SH-SY5Y (cell line): ENCODE results near the gene CACNB1.

Experiments
- GATA2 ChIP-seq: IDR thresholded peaks from 2 replicates; pipeline ENCODE4 v1.6.1; 2011; ENCODE audit warnings: mild to moderate bottlenecking, low read depth, low read length
- GATA3 ChIP-seq: IDR thresholded peaks from 2 replicates; pipeline ENCODE4 v1.6.1; 2011; ENCODE audit warnings: low read depth, mild to moderate bottlenecking, low read length, moderate library complexity

DNA sequence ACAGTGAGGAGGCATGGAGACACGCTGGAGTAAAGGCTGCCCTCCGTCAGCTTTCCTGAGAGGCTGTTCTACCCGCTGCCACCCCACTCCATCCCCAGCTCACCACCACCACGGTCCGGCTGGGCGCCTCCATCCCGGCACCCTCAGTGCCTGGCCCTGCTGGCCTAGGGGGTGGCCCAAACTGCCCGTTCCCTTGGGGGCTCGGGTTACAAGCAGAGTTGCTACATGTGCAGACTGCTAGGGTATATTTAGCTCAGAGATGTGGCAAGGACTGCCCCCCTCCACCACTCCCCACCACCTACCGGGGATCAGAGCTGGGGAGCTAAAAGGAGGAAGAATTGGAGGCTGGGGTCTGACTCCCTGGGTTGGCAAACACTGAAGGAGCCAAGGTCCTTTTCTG, 4.1 kb downstream of the CACNB1 start:
- no peak for TF ChIP-seq GATA2
- TF ChIP-seq GATA3, result no peak
